G401.6 (cell line): ENCODE measurements around the gene ARL5C.
"Not testable (repeated sequence)": the region's sequence is repeated elsewhere in the genome, so short reads cannot be mapped to it uniquely, and the experiment has no call there.

ENCODE experiments used
- FAIRE-seq: peaks from 2 replicates; lab custom pipeline; 2012; peaks lifted over from hg19 to GRCh38; lab: Jason Lieb, UNC

The ARL5C gene

DNA sequence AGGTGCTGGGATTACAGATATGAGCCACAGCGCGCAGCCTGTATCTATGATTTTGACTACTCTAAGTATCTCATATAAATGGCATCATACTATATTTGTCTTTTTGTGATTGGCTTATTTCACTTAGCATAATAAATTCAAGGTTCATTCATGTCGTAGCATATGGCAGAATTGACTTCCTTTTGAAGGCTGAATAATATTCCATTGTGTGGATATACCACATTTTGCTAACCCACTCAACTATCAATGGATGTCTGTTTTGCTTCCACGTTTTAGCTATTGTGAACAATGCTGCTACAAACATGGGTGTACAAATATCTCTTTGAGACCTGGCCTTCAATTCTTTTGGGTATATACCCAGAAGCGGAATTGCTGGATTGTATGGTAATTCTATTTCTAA lies 24.7 kb downstream of the ARL5C start:
- FAIRE-seq: no peak

DNA sequence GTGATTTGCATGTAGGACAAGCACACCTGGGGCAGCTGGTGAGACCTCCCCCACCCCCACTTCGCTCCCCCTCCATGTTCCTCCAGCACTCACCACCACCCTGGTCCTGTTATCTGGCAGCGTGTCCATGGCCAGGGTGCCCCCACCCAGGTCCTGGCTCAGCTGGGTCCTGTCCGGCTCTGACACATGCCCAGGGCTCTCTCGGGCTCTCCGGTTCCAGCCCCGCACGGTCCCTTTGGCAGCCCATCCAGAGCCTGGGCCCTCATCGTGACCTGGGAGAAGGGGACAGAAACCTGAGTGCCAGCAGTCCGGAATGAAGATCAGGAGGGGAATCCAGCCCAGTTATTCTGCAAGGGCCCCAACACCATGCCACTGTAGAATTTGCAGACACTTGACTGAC lies 26.4 kb downstream of the ARL5C start:
- no peak for FAIRE-seq

DNA sequence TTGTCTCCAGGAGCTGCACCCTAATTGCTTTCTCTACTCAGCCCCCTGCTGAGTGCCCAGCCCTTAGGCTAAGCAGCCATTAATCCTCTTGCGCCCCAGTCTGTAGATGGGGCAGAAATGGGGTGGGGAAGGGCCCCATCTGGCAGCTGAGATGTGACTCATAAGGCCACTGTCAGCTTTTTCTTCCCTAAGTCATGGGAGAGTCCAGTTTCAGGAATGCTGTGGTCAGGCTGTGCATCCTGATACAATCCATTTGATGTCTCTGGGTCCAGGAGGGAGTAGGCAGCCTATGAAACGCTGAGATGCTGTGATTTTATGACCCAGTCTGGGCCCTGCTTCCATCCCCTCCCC lies 26.8 kb downstream of the ARL5C start:
- FAIRE-seq: no peak

GRCh38 chr17:39138431-39139160 lies 27.4 kb downstream of the ARL5C start:
- no peak for FAIRE-seq

DNA sequence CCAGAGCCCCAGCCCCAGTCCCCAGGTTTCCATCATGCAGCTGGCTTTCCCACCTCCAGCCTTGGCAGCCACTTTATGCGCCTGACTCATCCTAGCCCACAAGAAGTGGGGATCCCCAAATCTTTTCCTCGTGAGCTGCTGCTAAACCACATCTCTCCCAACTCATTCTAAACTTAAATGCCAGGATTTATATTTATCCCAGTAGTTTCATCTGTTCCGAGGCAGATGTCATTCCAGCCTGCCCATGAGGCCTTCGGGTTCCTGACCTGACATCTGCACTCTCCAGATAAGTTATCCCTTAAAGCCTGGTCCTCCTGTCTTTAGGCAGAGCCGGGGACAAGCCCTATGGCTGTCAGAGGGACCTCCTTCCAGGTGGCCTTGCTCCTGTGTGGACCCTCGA lies 31.1 kb downstream of the ARL5C start:
- no peak for FAIRE-seq

GRCh38 chr17:39132192-39132610 lies 33.8 kb downstream of the ARL5C start:
- FAIRE-seq: no peak

DNA sequence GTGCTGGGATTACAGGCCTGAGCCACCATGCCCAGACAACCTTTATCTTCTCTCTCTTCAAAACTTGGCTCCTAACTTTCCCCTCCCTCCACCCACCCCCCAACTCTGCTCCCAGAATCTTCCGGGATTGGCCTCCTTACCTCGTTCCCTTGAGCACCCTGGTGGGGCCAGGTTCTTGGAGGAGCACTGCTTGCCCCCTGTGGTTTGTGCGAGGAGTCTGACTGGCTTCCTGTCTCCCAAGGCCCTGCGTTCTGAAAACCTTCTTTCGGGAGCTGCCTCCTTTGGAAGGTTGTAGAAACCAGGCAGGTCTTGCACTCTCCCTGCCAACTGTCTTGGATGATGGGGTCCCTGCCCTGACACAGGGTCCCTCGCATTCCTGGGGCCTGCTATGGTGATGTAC lies 34.3 kb downstream of the ARL5C start:
- no peak for FAIRE-seq

- FAIRE-seq: no peak
Measured at GRCh38 chr17:39130205-39130604, 35.8 kb downstream of the ARL5C start.

- not testable (repeated sequence) for FAIRE-seq
Measured at GRCh38 chr17:39129544-39129943, 36.4 kb downstream of the ARL5C start.

GRCh38 chr17:39126436-39126835 lies 39.5 kb downstream of the ARL5C start:
- FAIRE-seq: no peak

- no peak for FAIRE-seq
Measured at GRCh38 chr17:39125143-39125875, 40.7 kb downstream of the ARL5C start.

GRCh38 chr17:39123627-39124026 lies 42.3 kb downstream of the ARL5C start:
- no peak for FAIRE-seq

GRCh38 chr17:39122991-39123390 lies 43.0 kb downstream of the ARL5C start:
- FAIRE-seq: no peak

DNA sequence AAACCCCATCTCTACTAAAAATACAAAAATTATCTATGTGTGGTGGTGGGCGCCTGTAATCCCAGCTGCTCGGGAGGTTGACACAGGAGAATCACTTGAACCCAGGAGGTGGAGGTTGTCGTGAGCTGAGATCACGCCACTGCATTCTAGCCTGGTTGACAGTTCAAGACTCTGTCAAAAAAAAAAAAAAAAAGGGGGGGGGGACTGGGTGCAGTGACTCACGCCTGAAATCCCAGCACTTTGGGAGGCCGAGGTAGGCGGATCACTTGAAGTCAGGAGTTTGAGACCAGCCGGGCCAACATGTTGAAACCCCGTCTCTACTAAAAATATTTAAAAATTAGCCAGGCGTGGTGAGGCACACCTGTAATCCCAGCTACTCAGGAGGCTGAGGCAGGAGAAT lies 44.0 kb downstream of the ARL5C start:
- FAIRE-seq: not testable (repeated sequence)

GRCh38 chr17:39118674-39119419 lies 47.1 kb downstream of the ARL5C start:
- FAIRE-seq: no peak

- no peak for FAIRE-seq
Measured at GRCh38 chr17:39116224-39116623, 49.7 kb downstream of the ARL5C start.

GRCh38 chr17:39115135-39115534 lies 50.8 kb downstream of the ARL5C start:
- no peak for FAIRE-seq

GRCh38 chr17:39114723-39115122 lies 51.2 kb downstream of the ARL5C start:
- no peak for FAIRE-seq

- no peak for FAIRE-seq
Measured at GRCh38 chr17:39113871-39114270, 52.1 kb downstream of the ARL5C start.

- no peak for FAIRE-seq
Measured at GRCh38 chr17:39110435-39111136, 55.4 kb downstream of the ARL5C start.

DNA sequence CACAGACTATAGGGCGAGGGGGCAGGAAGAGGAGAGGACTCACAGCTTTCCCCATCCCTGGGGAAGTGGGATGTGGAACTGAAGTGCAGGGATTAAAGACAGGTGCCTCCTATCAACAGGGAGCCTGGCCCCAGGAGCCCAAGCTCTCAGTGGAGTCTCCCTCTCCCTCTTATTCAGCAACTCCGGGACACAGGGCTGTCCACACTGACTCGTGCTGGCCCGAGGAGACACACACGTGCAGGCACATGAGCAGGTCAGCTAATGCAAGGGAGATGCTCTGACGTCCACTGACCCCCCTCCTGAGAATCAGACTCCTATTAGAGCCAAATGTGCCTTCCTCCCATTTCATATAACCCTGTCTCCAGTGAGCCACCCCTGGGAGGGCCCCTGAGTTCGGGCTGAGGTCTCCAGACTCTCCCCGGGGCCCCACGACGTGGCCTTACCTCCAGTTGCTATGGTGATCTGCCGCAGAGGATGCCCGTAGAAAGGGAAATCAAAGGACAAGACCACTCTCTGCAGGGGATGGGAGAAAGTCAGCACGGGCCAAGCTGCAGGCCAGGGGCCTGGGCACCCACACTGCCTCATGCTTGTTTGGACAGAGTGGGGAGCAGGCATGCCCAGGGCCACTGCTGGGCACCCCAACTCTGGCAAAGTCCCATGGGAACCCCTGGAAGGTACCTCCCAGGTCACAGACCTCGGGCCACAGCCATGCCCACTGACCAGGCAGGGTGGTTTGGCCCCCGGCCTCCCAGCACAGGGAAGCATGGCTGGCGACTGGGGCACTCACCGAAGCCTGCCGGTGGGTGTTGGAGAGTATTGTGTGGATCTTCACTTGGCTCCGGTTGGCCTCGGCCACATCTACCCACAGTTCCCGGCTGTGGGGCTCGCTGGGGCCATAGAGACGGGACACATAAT lies 57.2 kb downstream of the ARL5C start:
- FAIRE-seq: no peak

DNA sequence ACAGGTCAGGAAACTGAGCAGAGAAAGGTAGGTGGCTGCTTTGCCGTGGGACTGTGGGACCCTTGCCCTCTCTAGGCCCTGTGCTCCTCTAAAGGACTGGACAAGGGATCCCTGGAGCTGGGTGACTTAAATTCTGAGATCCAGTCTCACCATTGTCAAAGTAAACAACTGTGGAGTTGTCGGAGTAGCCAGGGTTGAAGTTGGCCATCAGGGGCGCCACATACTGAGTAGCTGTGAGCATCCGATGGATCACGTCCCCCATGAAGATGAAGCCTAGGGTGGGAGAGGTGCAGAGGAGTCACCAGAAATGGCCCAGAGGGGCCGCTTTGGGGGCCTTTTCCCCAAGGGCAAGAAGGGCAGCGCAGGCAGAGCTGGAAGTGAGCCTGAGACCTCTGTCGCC lies 58.0 kb downstream of the ARL5C start:
- no peak for FAIRE-seq
